GM19468 (cell line): Measurements from ENCODE around the gene PNPLA2.

Experiments
- ATAC-seq: cut with Tn5 transposase; IDR thresholded peaks from one replicate; pipeline ENCODE4 v1.9.1; 2021; ENCODE audit warnings: mild to moderate bottlenecking, moderate library complexity, moderate number of reproducible peaks; ENCODE audit not compliant: unreplicated experiment; ENCODE audit errors: extremely low read depth

Gene PNPLA2

GRCh38 chr11:829176-829846 is 10.6 kb downstream of the PNPLA2 start:
- no peak for ATAC-seq

DNA sequence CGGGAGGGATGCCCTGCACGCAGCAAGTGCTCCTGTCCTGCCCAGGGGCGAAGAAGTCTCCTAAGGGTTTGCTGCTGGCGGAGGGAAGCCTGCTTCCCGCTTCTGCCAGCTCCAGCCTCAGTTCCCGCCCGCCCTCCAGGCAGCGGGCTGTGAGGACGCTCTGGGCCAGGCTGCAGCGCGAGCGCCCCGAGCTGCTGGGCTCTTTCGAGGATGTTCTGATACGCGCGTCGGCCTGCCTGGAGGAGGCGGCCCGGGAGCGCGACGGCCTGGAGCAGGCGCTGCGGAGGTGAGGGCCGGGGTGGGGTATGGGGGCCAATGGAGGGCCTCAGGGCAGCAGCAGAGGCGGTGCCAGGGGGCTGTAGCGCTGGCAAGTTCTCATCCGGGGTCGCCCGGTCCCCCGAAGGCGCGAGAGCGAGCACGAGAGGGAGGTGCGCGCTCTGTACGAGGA is 11.2 kb downstream of the PNPLA2 start:
- no peak for ATAC-seq

DNA sequence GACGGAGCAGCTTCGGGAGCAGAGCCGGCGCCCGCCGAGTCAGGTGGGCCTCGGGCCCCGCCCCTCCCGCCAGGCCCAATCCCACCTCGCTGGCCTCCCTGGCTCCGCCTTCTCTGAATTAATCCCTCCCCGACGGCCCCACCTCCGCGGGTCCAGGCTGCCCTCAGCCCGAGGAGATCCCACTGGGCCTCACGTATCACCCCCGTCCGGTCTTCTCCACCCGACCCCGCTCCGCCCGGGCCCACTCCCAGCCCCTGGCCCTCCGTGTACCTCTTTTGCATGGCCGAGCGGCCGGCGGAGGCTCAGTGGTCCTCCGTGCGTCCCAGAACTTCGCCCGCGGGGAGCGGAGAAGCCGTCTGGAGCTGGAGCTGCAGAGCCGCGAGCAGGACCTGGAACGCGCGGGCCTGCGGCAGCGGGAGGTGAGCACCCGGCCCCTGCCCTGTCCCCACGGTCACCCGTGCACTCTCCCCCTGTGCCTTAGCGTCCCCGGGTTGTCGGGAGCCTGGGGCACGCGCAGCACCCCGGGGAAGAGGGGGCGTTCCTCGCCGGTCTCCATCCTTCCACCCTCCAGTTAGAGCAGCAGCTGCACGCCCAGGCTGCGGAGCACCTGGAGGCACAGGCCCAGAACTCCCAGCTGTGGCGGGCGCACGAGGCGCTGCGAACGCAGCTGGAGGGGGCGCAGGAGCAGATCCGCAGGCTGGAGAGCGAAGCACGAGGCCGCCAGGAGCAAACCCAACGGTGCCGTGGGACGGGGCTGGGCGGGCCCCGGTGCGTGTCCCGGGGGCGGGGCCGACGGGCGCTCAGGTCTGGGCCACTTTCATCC is 11.8 kb downstream of the PNPLA2 start:
- no peak for ATAC-seq

GRCh38 chr11:831118-831864 is 12.6 kb downstream of the PNPLA2 start:
- ATAC-seq = no peak

GRCh38 chr11:831961-832528 is 13.3 kb downstream of the PNPLA2 start:
- ATAC-seq = no peak

DNA sequence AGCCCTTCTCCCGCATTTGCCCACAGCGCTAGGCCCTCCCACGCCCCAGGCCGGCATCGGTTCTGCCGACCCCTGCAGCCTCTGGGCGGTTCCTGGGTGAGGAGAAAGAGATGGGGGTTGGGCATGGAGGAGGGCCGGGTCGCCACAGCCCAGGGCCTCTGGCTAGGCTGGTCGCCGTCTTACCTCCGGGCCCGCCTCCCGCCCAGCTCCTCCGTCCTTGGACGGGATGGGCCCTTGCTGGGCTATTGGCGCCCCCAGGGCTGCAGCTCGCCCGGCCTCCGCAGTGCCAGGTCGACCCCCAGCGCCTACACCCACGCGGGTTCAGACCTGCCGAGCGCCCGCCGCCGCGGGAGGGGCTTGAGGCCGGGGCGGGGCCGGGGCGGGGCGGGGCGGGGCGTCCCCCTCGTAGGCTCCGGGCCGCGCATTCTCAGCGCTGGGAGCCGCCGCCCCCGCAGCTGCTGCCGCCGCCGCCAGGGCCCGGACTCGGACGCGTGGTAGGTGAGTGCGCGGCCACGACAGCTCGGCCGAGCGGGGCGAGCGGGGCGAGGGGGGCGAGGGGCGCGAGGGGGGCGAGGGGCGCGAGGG is 13.9 kb downstream of the PNPLA2 start, which contains the start of gene CD151:
TSS of gene CD151 (plus strand) at position 424 of the 585 bp plus-strand sequence. CDS start 3,118 bp downstream, outside the sequence.
- ATAC-seq = no peak

DNA sequence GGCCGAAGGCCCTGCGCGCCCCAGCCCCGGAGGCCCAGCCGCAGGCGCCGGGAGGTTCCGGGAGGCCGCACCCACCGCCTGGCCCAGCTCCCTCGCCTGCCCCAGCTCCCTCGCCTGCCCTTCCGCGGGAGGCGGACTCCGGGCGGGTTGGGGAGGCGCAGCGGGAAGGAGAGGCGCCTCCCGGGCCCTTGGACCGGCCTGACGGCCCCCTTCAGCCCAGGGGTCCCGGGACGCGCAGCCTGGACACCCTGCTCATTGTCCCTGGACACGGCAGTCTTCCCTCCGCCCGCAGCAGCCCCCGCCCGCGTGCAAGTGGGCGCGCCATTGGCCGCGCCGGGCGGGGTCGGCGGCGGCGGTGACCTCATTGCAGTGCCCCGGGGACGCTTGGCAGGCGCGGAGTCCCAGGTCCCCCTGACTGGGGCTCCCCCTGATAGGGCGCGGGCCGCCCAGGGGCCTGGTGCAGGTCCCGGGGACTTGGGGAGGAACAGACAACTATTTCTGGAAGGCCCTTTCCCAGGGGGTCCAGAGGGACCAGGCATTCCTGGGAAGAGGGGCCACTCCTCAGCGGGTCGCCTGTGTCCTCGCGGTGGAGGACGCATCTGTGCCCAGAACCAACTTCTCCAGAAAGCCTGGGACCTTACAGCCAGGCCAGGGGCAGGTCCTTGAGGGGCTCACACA is 14.5 kb downstream of the PNPLA2 start:
- ATAC-seq = no peak

DNA sequence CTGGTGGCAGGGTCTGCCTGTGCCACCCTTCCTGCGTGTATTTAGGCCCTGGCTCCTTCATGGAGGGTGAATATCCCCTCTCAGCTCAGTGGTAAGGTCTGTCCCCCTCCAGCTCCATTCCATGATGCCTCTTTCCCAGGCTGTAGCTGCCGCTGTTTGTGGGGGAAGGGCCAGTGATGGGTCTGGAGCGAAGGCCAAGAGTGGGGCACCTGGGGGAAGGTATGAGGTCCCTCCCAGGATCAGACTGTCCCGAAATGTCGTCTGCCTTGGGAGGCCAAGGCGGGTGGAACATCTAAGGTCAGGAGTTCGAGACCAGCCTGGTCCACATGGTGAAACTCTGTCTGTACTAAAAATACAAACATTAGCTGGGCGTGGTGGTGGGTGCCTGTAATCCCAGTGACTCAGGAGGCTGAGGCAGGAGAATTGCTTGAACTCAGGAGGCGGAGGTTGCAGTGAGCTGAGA is 15.2 kb downstream of the PNPLA2 start:
- no peak for ATAC-seq

- ATAC-seq = no peak
Measured at GRCh38 chr11:834371-835316, 15.9 kb downstream of the PNPLA2 start.

DNA sequence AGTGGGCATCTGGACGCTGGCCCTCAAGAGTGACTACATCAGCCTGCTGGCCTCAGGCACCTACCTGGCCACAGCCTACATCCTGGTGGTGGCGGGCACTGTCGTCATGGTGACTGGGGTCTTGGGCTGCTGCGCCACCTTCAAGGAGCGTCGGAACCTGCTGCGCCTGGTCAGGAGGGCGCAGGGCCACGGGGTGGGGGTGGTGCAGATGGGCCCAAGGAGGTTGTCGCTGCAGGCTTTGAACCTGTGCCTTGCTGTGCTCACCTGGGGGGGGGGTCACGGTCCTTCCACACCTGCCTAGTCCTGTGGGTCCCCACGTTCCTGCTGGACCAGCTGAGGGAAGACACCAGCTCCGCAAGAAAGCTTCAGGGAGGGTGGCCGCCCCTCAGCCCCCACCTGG is 17.6 kb downstream of the PNPLA2 start:
- ATAC-seq = no peak

DNA sequence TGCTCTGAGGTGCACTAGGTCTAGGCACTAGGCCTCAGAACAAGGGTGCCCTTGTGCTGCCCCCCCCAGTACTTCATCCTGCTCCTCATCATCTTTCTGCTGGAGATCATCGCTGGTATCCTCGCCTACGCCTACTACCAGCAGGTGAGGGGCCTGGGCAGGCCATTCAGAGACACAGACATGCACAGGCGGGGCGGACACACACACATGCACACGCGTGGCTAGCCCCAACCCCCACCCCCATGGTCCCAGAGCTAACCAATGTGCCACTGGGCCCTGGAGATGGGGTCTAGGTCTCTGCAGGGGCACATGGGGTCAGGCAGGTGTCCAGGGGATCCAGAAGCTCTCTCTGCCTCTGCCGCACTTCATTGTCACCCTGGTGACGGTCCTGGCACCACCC is 18.0 kb downstream of the PNPLA2 start:
- no peak for ATAC-seq

- no peak for ATAC-seq
Measured at GRCh38 chr11:837189-837989, 18.7 kb downstream of the PNPLA2 start.

GRCh38 chr11:837990-838307 is 19.2 kb downstream of the PNPLA2 start:
- ATAC-seq = no peak

GRCh38 chr11:838441-839279 is 19.9 kb downstream of the PNPLA2 start:
- ATAC-seq = no peak

- ATAC-seq = no peak
Measured at GRCh38 chr11:839280-839623, 20.5 kb downstream of the PNPLA2 start.

GRCh38 chr11:839875-840617 is 21.3 kb downstream of the PNPLA2 start:
- ATAC-seq = no peak
